Fibroblast of lung (primary cell): ENCODE data around the gene GPC6. TPM values are rescaled to one million over a fixed set of nuclear protein-coding genes. Genes with fewer than 3 reads are reported as not detected.

Experiments used
- DNase-seq, 2 donors: peaks; one replicate each; pipeline versions ENCODE4 v3.0.0 to v3.0.0-alpha.2; 2010; ENCODE audit warnings: low read depth in 2 of 2
- H2AFZ ChIP-seq: 2 replicates; pipeline ENCODE4 v1.5.1; 2012; ENCODE audit warnings: low read length, control low read depth, inconsistent platforms
- H3K27ac ChIP-seq: 2 replicates; pipeline ENCODE4 v1.5.1; 2011; ENCODE audit warnings: low read length, control low read depth; ENCODE audit not compliant: insufficient read depth
- H3K27me3 ChIP-seq: 2 replicates; pipeline ENCODE4 v1.5.1; 2011; ENCODE audit warnings: mild to moderate bottlenecking, low read length; ENCODE audit not compliant: control insufficient read depth, insufficient read depth
- H3K36me3 ChIP-seq: 2 replicates; pipeline ENCODE4 v1.5.1; 2011; ENCODE audit warnings: low read length; ENCODE audit not compliant: control insufficient read depth, insufficient read depth
- H3K4me1 ChIP-seq: 2 replicates; pipeline ENCODE4 v1.5.1; 2011; ENCODE audit warnings: low read length; ENCODE audit not compliant: control insufficient read depth, insufficient read depth; ENCODE audit errors: extremely low read depth
- H3K4me2 ChIP-seq: 2 replicates; pipeline ENCODE4 v1.5.1; 2011; ENCODE audit warnings: low read length, control low read depth; ENCODE audit not compliant: insufficient read depth; ENCODE audit errors: extremely low read depth
- H3K4me3 ChIP-seq, 4 experiments: fragments of 200-600 bp in 1 of 4; sonication (generic) in 1 of 4; replicated peaks in 1 of 4; 2 replicates each; pipeline ENCODE4 v1.5.1; 2011 to 2016; ENCODE audit warnings: low read length in 4 of 4, low read depth in 3 of 4, mild to moderate bottlenecking in 3 of 4, control low read depth in 2 of 4, inconsistent platforms in 1 of 4, mixed read lengths in 1 of 4; ENCODE audit not compliant: insufficient read depth in 1 of 4; ENCODE audit errors: control extremely low read depth in 1 of 4
- H3K79me2 ChIP-seq: 2 replicates; pipeline ENCODE4 v1.5.1; 2012; ENCODE audit warnings: mild to moderate bottlenecking, low read length, inconsistent platforms; ENCODE audit not compliant: control insufficient read depth, insufficient read depth
- H3K9ac ChIP-seq: 2 replicates; pipeline ENCODE4 v1.5.1; 2011; ENCODE audit warnings: mild to moderate bottlenecking, low read length, control low read depth; ENCODE audit not compliant: insufficient read depth
- H3K9me3 ChIP-seq: 2 replicates; pipeline ENCODE4 v1.5.1; 2012; ENCODE audit warnings: low read depth, low read length; ENCODE audit not compliant: control insufficient read depth, insufficient read depth
- H4K20me1 ChIP-seq: 2 replicates; pipeline ENCODE4 v1.5.1; 2011; ENCODE audit warnings: low read length; ENCODE audit not compliant: control insufficient read depth, insufficient read depth; ENCODE audit errors: extremely low read depth
- EZH2 ChIP-seq: IDR thresholded peaks from 2 replicates; pipeline ENCODE4 v1.5.1; 2012; ENCODE audit warnings: low read length, control low read depth, mild to moderate bottlenecking; ENCODE audit errors: missing control alignments
- polyA plus RNA-seq, 2 donors: library from polyadenylated mRNA; depleted of rRNA in 1 of 2; stranded (reverse) in 1 of 2; unstranded in 1 of 2; fragments of >200 nt; gene quantifications; 2 replicates each; pipeline ENCODE4 v1.2.1, GENCODE V29; 2011 to 2012; ENCODE audit warnings: missing spikeins in 1 of 2
- total RNA-seq: library from RNA; depleted of rRNA; stranded (reverse); fragments of >200 nt; gene quantifications from 2 replicates; pipeline ENCODE4 v1.2.1, GENCODE V29; 2014
- TF ChIP-seq, protein P1 (sequence below), 2 donors: IDR thresholded peaks in 1 of 2; conservative IDR thresholded peaks in 1 of 2; 1 replicate in 1 of 2; 2 replicates in 1 of 2; pipeline ENCODE4 v1.5.1; 2011 to 2012; ENCODE audit warnings: low read length in 2 of 2, control low read depth in 1 of 2, inconsistent platforms in 1 of 2, low read depth in 1 of 2, mild to moderate bottlenecking in 1 of 2

GPC6 gene
- total and polyA plus RNA-seq, 2 donors (not counting 1 experiment from before 2014, with no cell fraction given) = 11.2 to 33.7 TPM

DNA sequence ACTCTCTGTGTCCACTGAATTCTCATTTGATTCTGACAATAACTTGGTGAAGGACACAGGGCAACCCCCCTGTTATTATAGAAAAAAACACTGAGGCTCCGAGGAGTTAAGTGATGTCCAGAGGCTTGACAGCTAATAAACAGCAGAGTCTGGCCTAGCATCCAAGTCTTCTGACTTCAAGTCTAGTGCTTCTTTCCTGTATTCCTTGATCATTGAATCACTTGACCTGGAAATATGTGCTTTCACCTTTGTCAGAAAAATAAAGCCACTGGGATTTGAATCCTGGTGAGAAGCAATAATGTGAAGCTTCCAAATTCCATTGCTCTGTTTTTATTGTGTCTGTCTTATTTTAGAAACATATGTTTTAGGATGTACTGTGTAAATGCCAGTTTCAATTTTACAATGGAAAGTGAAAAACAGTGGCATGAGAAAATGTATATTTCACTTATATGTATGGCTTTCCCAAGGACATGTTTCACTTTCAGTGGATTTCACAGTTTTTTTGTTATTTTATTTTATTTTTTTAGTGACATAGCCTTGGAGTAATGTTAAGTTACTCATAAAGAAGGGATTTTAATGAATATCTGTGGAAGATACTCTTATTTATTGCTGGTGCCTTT lies 190.2 kb downstream of the GPC6 start:
- Histone ChIP-seq H3K4me1 (no peaks in the 10 kb centered on the region), H3K4me3 (no peak overlapping the region), H4K20me1 (no peaks in the 10 kb centered on the region), H3K9me3 (no peaks in the 10 kb centered on the region), H3K9ac (no peak overlapping the region), H3K27me3 (no peaks in the 10 kb centered on the region), H3K79me2 (no peaks in the 10 kb centered on the region), H2AFZ (no peak overlapping the region), H3K4me2 (no peak overlapping the region), H3K36me3 (no peaks in the 10 kb centered on the region), H3K27ac (no peak overlapping the region)
- no peak for TF ChIP-seq EZH2
- TF ChIP-seq, protein P1, sequence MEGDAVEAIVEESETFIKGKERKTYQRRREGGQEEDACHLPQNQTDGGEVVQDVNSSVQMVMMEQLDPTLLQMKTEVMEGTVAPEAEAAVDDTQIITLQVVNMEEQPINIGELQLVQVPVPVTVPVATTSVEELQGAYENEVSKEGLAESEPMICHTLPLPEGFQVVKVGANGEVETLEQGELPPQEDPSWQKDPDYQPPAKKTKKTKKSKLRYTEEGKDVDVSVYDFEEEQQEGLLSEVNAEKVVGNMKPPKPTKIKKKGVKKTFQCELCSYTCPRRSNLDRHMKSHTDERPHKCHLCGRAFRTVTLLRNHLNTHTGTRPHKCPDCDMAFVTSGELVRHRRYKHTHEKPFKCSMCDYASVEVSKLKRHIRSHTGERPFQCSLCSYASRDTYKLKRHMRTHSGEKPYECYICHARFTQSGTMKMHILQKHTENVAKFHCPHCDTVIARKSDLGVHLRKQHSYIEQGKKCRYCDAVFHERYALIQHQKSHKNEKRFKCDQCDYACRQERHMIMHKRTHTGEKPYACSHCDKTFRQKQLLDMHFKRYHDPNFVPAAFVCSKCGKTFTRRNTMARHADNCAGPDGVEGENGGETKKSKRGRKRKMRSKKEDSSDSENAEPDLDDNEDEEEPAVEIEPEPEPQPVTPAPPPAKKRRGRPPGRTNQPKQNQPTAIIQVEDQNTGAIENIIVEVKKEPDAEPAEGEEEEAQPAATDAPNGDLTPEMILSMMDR (conservative IDR thresholded peaks at IDR 0.05 in 1 of 2, IDR thresholded peaks at IDR 0.05 in 1 of 2; ENCODE audit: low read depth in 1 of 2, low read length in 2 of 2) = no peak
- peak in 1 of 2 donors; percentile 53 for DNase-seq

DNA sequence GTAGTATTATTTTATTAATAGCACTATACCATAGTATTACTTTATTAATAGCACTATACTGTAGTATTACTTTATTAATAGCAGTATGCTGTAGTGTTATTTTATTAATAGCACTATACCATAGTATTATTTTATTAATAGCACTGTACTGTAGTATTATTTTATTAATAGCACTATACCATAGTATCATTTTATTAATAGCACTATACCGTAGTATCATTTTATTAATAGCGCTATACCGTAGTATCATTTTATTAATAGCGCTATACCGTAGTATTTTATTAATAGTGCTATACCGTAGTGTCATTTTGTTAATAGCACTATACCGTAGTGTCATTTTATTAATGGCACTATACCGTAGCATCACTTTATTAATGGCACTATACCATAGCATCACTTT lies 191.8 kb downstream of the GPC6 start:
- Histone ChIP-seq H3K9ac (no peak overlapping the region), H3K79me2 (no peaks in the 10 kb centered on the region), H3K4me1 (no peaks in the 10 kb centered on the region), H3K4me3 (no peak overlapping the region), H3K27ac (no peak overlapping the region), H3K27me3 (no peaks in the 10 kb centered on the region), H2AFZ (no peak overlapping the region), H3K36me3 (no peaks in the 10 kb centered on the region), H3K4me2 (no peak overlapping the region), H4K20me1 (no peaks in the 10 kb centered on the region), H3K9me3 (no peaks in the 10 kb centered on the region)
- DNase-seq = no peak
- TF ChIP-seq EZH2 = no peak
- TF ChIP-seq, protein P1 (conservative IDR thresholded peaks at IDR 0.05 in 1 of 2, IDR thresholded peaks at IDR 0.05 in 1 of 2; ENCODE audit: low read depth in 1 of 2, low read length in 2 of 2) = no peak

DNA sequence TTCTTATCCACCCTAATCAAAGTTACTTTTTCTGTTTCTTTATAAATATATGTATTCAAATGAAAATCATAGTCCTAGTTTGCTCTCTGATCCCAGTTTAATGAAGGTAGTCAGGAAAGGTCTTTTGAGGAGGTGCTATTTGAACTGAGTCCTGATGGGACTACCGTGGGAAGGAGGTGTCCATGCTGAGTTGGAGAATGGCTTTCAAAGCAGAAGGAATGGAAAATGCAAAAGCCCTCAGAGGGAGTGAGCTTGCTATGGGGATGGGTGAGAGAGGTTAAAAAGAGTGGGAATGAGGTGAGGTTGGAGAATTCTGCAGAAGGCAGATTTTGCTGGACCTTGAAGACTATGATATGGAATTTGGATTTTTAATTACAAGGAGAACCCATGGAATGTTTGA lies 193.6 kb downstream of the GPC6 start:
- H3K4me2 ChIP-seq = no peak overlapping the region
- H3K79me2 ChIP-seq = no peaks in the 10 kb centered on the region
- H3K27me3 ChIP-seq = no peaks in the 10 kb centered on the region
- no peak overlapping the region for H3K27ac ChIP-seq
- no peaks in the 10 kb centered on the region for H3K9me3 ChIP-seq
- DNase-seq = no peak
- no peaks in the 10 kb centered on the region for H3K4me1 ChIP-seq
- no peak overlapping the region for H2AFZ ChIP-seq
- H3K9ac ChIP-seq = no peak overlapping the region
- H3K4me3 ChIP-seq = no peak overlapping the region
- TF ChIP-seq, protein P1 (conservative IDR thresholded peaks at IDR 0.05 in 1 of 2, IDR thresholded peaks at IDR 0.05 in 1 of 2; ENCODE audit: low read depth in 1 of 2, low read length in 2 of 2) = no peak
- no peak for TF ChIP-seq EZH2
- H4K20me1 ChIP-seq = no peaks in the 10 kb centered on the region
- H3K36me3 ChIP-seq = no peaks in the 10 kb centered on the region
